Measurements from ENCODE around the gene ADAMTS12. TPM values are rescaled to one million over a fixed set of nuclear protein-coding genes. Genes with fewer than 3 reads are reported as not detected.

ADAMTS12 gene, protein sequence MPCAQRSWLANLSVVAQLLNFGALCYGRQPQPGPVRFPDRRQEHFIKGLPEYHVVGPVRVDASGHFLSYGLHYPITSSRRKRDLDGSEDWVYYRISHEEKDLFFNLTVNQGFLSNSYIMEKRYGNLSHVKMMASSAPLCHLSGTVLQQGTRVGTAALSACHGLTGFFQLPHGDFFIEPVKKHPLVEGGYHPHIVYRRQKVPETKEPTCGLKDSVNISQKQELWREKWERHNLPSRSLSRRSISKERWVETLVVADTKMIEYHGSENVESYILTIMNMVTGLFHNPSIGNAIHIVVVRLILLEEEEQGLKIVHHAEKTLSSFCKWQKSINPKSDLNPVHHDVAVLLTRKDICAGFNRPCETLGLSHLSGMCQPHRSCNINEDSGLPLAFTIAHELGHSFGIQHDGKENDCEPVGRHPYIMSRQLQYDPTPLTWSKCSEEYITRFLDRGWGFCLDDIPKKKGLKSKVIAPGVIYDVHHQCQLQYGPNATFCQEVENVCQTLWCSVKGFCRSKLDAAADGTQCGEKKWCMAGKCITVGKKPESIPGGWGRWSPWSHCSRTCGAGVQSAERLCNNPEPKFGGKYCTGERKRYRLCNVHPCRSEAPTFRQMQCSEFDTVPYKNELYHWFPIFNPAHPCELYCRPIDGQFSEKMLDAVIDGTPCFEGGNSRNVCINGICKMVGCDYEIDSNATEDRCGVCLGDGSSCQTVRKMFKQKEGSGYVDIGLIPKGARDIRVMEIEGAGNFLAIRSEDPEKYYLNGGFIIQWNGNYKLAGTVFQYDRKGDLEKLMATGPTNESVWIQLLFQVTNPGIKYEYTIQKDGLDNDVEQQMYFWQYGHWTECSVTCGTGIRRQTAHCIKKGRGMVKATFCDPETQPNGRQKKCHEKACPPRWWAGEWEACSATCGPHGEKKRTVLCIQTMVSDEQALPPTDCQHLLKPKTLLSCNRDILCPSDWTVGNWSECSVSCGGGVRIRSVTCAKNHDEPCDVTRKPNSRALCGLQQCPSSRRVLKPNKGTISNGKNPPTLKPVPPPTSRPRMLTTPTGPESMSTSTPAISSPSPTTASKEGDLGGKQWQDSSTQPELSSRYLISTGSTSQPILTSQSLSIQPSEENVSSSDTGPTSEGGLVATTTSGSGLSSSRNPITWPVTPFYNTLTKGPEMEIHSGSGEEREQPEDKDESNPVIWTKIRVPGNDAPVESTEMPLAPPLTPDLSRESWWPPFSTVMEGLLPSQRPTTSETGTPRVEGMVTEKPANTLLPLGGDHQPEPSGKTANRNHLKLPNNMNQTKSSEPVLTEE (N-terminal part only)
- 4.6 and 11.2 TPM in 2 replicates for polyA plus RNA-seq (2014; cell fraction: cytosol; rRNA removed)
- 3.7 and 7.4 TPM in 2 replicates for polyA plus RNA-seq (2014; cell fraction: nucleus; rRNA removed)

DNA sequence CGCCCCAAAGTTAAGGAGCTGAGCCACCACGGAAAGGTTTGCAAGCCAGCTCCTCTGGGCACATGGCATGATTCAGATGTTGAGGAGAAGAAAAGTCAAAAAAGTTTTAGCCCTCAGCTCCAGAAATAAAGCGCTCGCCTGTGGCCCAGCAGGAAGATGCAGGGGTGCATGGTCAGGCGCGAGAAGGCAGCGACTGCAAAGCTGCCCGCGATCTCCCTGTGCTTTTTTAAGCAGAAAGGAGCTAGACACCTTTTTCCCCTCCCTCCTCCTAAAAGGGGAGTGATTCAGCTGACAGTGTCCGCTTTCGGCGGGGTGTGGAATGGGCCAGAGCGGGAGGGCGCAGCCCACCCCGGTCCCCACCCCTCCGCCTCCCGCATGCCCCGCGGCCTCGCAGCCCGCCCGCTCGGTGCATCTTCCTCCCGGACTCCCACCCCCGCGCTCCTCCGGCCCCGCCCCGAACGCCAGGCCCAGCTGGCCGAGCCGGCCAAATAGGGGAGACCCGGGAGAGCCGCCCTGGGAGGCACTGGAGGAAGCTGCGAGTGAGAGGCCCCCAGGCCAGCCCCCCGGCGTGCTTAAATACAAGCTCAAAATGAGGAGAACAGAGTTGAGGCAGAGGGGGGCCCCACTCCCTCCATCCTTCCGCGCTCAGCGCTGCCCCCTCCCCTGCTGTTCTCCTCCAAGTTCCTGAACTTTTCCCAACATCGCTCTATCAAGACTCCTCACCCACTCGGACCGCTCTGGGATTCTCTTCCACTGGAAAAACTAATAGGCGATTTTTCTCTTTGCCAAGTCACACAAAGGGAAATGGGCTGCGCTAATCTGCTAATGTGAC is at the start of gene ADAMTS12:
TSS of gene ADAMTS12 (minus strand) at position 203 of the 832 bp plus-strand sequence. CDS start at position 69, 134 bp downstream.
- peak; percentile 34 for DNase-seq (ENCODE audit: low spot score)

DNA sequence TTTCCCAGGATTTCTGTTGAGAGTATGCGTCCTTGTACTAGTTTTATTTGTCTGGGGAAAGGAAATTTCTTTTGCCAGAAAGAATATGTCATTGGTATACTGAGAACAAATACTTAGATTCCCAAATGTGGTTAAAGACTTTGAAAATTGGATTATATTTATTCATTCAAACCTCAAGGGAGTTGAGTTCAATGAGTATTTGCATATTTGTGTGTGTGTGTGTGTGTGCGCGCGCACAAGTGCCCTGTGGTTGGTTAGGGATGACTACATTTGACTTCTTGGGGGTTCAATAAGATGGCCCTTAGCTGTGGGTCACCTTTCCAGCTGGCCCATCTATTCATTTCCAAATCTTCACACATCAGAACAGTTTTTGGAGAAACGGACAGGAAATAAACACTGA is 49.3 kb upstream of the ADAMTS12 start:
- no peak for DNase-seq (ENCODE audit: low spot score)

DNA sequence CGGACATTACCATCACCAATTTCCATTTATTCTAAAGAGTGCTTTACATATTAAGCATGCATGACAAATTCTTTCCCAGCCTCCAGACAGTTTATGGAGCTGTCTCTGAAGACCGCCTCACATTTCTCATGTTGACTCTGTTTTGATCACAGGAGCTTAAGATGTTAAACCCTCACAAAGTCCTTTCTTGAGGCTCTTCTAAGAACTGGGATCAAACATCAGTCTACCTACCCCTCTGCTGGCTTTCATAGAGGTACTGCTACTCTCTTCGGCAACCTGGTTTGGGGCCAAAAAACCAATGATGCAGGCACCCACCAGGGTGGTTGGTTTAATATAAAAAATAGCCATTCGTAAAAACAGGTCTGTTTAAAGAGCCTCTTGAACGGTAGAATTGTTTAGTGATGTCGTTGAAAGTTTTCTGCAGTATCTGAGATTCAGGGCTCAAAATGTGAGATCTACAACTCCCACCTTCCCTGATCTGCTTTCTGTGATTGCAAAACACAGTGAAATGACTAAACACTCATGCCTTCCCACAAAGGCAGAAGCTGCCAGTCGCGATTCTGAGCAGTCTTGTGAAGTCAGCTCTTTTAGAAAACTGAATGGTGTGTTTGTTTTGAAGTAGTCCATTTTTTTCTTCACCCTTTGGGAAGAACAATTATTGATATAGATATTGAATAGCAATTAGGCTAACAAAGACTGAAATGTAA is 47.9 kb upstream of the ADAMTS12 start:
- DNase-seq (ENCODE audit: low spot score): no peak

DNA sequence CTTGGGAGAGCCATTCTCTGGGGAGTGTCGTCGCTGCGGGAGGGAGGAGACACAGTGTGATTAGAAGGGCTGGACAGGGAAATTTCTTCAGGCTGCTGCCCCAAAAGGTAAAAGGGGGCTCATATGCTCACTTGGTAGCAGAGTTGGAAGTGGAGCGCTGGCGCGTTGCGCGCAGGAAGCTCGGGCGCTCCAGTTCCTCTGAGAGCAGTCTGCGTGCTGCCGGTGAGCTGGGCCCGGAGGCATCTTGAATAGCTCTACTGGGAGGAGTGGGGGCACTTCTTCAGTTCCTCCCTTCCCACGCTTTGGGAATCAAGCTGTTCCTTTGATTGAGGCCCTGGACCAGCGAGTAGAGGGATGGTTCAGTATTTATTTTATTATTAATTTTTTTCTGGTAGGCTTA is 47.1 kb upstream of the ADAMTS12 start:
- DNase-seq (ENCODE audit: low spot score): no peak

DNA sequence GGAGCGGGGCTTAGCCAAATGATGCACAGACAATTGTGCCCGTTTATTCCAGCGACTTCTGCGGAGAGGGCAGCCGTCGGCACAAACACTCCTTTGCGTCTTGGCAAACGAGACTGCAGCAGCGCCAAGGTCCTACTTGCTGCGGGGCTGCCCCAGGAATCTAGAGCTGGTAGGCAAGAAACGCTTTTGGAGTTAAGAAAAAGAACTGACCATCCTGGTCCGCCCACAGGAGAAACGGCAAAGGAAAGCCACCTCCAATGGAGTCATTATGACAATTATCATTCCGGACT is 46.7 kb upstream of the ADAMTS12 start:
- DNase-seq (ENCODE audit: low spot score): no peak

DNA sequence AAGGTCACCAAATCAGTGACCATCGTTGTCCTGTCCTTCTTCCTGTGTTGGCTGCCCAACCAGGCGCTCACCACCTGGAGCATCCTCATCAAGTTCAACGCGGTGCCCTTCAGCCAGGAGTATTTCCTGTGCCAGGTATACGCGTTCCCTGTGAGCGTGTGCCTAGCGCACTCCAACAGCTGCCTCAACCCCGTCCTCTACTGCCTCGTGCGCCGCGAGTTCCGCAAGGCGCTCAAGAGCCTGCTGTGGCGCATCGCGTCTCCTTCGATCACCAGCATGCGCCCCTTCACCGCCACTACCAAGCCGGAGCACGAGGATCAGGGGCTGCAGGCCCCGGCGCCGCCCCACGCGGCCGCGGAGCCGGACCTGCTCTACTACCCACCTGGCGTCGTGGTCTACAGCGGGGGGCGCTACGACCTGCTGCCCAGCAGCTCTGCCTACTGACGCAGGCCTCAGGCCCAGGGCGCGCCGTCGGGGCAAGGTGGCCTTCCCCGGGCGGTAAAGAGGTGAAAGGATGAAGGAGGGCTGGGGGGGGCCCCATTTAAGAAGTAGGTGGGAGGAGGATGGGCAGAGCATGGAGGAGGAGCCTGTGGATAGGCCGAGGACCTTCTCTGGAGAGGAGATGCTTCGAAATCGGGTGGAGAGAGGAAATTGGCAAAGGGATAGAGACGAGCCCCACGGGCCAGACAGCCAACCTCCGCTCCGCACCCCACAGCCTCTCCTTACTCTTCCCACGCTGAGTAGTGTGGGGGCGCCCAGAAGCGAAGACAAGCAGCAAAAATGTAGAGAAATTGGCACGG is 46.1 kb upstream of the ADAMTS12 start:
- peak; percentile 34 for DNase-seq (ENCODE audit: low spot score)

DNA sequence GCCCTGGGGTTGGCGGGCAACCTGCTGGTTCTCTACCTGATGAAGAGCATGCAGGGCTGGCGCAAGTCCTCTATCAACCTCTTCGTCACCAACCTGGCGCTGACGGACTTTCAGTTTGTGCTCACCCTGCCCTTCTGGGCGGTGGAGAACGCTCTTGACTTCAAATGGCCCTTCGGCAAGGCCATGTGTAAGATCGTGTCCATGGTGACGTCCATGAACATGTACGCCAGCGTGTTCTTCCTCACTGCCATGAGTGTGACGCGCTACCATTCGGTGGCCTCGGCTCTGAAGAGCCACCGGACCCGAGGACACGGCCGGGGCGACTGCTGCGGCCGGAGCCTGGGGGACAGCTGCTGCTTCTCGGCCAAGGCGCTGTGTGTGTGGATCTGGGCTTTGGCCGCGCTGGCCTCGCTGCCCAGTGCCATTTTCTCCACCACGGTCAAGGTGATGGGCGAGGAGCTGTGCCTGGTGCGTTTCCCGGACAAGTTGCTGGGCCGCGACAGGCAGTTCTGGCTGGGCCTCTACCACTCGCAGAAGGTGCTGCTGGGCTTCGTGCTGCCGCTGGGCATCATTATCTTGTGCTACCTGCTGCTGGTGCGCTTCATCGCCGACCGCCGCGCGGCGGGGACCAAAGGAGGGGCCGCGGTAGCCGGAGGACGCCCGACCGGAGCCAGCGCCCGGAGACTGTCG is 45.4 kb upstream of the ADAMTS12 start:
- no peak for DNase-seq (ENCODE audit: low spot score)

DNA sequence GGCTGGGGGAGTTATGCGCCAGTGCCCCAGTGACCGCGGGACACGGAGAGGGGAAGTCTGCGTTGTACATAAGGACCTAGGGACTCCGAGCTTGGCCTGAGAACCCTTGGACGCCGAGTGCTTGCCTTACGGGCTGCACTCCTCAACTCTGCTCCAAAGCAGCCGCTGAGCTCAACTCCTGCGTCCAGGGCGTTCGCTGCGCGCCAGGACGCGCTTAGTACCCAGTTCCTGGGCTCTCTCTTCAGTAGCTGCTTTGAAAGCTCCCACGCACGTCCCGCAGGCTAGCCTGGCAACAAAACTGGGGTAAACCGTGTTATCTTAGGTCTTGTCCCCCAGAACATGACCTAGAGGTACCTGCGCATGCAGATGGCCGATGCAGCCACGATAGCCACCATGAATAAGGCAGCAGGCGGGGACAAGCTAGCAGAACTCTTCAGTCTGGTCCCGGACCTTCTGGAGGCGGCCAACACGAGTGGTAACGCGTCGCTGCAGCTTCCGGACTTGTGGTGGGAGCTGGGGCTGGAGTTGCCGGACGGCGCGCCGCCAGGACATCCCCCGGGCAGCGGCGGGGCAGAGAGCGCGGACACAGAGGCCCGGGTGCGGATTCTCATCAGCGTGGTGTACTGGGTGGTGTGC is 44.7 kb upstream of the ADAMTS12 start, which contains the start of gene RXFP3:
TSS of gene RXFP3 (plus strand) at position 6 of the 636 bp plus-strand sequence. CDS start at position 361, 355 bp downstream.
- DNase-seq (ENCODE audit: low spot score): peak; percentile 44

DNA sequence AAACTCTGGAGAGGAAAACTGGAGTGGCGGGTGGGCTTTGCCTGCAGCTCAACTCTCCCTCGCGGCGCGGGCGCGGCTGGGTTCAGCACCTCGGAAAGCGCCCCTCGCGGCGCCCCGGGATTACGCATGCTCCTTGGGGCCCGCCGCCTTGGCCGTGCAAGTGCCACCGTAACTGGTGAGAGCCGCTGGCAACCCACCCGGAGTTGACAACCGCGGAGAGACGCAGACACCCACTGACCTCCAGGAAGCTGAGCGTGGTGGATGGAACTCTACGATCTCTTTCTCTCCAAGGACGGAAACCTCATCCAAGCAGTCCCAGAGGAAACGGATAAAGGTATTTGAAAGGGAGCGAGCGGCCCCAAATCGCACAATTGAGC is 44.2 kb upstream of the ADAMTS12 start:
- DNase-seq (ENCODE audit: low spot score): peak; percentile 69

DNA sequence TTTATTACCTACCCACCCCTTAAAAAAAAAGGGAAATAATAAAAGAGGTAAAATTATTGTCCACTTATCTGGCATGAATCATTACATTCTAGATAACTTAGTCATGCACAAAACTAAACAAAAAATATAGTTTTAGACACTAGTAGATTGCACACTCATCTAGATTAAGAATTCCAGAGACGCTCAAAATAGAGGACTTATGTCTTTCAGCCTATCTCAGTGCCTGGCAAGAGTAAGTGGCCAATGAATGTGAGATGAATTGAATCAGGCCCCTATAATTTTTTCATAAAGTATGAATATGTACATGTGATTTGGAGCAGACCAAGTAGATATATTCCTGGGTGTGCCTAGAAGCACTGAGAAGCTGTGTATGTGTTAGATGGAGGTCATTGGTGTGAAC is 42.4 kb upstream of the ADAMTS12 start:
- DNase-seq (ENCODE audit: low spot score): no peak

DNA sequence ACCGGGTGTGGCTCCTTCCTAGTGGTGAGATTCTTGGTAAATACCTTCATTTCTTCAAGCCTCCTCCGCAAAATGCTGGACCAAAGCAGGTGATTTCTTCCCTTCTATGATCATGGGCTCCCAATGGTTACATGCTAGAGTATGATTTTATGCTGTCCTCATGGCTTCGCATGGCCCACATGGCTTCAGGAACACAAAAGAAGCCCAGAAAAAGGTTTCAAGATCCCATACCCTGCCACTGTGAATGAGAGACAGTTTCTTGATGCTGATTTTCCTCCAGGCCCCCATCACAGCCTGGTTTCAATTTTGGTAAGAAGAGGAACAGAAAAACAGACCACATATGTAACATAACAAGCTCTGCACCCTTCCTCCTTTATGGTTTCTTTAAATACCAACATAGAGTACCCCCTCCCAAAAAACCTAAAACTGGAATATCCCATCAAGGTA is 42.0 kb upstream of the ADAMTS12 start:
- no peak for DNase-seq (ENCODE audit: low spot score)

DNA sequence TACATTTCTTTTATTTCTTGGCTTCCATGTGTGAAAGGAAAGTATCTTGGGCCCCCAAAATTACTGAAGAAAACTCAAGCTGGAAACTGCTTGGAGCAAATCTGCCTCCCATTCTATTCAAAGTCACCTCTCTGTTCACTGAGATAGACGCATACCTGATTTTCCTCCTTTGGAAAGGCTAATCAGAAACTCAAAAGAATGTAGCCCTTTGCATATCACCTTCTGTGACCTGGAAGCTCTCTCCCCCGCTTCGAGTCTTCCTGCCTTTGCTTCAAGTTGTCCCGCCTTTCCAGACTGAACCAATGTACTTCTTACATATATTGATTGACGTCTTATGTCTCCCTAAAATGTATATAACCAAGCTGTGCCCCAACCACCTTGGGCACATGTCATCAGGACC is 39.3 kb upstream of the ADAMTS12 start:
- DNase-seq (ENCODE audit: low spot score): no peak

DNA sequence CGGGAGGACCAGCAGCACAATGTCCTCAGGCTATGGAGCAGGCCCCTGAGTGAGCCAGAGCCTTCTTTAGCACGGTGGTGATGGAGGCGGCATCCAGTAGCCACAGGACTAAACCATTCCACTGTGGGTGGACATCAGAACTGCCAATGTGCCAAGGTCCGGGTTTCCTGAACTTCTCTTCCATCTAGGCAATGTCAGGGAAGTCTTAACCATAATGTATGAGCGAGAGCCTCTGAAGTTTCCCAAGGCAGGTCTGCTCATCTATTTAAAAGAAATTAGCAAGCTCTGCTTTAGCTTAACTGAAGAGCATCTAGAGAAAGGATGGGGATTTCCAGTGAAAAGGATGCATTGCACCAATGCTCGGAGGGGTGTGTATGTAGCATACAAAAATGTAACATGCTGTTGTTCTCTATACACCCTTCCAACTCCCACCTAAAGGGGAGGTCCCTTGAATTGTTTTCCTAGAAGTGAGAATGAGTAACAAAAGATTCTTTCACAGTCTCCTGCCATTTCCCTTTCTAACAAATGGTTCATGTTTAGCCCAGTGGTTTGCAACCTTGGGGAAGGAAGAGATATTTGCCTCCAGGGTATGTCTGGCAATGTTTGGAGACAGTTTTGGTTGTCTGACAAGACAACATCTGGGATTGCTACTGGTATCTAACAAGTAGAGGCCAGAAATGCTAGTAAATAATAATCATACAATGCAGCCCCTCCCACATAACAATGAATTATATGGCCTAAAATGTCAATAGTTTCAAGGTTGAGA is 38.3 kb upstream of the ADAMTS12 start:
- no peak for DNase-seq (ENCODE audit: low spot score)

DNA sequence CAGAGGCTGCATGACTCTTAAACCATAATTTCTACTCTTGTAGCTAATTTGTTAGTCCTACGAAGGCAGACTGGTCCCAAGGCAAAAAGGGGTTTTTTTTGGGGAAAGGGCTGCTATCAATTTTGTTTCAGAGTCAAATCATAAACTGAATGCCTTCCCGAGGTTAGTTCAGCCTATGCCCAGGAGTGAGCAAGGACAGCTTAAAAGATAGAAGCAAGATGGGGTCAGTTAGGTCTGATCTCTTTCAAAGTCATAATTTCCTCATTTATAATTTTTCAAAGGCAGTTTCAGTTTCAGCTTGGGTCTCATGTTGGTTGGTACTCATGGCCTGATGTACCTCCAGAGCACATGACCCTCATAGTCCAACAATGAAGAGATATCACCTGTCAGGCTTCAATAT is 36.5 kb upstream of the ADAMTS12 start:
- no peak for DNase-seq (ENCODE audit: low spot score)

DNA sequence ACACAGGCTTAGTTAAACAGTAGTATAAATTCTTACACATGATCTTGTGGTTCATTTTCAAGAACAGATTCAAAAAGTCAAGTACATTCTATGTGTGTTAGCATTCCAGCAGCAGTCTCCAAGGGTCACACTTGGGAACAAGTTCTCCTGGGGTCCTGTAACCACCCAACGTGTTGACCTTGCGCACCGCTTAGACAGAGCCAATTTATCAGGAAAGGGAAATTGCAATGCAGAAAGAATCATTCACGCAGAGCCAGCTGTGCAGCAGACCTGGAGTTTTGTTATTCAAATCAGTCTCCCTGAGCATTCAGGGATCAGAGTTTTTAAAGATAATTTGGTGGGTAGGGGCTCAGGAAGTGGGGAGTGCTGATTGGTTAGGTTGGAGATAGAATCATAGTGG is 35.9 kb upstream of the ADAMTS12 start:
- DNase-seq (ENCODE audit: low spot score): no peak

DNA sequence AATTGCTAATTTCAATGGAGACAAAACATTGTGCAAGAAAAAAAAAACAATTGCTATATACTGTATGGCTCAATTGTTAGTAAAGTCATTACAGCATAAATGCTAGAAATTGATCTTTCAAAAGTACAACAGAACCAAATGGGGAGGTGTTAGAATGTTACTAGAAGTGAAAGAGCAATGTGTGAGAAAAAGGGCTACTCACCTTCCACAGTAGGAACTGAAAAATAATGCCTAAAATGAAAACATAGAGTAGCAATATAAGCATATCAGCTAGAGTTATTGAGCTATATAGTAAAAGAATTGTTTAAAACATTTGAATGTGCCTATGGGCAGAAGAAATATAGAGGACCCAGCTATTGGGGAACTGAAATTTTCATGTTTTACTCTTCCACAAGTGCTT is 33.5 kb upstream of the ADAMTS12 start:
- DNase-seq (ENCODE audit: low spot score): no peak

DNA sequence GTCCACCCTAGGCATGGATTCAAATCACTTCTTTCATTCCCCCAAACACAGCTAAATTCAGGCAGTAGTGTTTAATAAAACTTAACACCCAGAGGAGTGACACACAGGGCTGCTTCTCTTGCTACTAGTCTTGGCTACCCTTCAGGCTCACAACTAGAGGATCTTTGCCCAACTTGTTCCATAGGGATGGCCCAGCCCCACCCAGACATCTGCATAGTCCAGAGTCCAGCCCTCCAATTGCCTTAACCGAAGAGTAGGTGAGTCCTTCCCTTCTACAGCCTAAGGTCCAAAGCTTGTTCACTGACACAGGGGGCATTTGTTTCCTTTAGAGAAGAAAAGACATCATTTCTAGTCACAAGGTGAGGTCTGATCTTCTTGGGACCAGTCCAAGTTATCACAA is 29.2 kb upstream of the ADAMTS12 start:
- DNase-seq (ENCODE audit: low spot score): no peak

All from SK-N-DZ (cell line).